Hematopoietic multipotent progenitor cell (in vitro differentiated cells): ENCODE results near the gene N4BP2L2. TPM values are rescaled to one million over a fixed set of nuclear protein-coding genes. Genes with fewer than 3 reads are reported as not detected.

Experiments
- DNase-seq, 3 donors: peaks; one replicate each; pipeline ENCODE4 v3.0.0-alpha.2; 2011 to 2015; ENCODE audit warnings: low read depth in 2 of 3, low spot score in 2 of 3
- total RNA-seq: library from RNA; depleted of rRNA; stranded (reverse); fragments of >200 nt; gene quantifications from one replicate; pipeline ENCODE4 v1.2.3, GENCODE V29; 2012

Gene N4BP2L2
- total RNA-seq, 1 donor, result 57.6 TPM

DNA sequence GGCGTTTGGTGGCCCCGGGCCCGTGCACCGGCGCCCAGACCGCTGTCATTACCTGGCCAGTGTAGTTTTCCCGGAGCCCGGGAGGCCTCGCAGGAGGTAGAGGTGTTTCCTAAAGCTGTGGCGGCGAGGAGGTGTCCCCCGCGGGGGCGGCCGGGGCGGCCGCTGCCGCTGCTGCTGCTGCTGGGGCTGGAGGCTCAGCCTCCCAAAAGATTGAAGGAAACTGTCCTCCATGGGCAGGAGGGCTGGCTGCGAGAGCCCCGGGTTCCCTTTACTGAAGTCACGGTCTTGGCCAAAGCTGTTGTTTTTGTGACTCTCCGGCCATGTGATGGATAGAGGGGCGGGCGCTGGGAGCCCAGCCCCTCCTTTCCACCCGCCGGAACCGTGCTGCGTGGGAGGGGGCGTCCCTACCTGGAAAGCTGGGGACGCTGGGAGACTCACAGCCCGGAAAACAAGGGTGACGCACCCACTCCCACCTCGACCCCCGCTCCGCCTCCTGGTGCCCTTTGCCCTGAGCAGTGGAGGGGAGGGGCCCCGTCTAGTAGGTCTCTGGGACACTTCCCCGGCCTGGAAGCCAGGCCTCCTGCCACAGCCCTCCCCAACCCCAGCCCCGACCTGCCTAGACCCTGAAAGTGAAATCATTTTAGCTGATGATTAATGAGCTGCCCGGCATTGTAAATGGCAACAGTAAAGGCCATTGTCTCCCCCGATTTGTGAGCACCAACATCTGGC lies 110.6 kb downstream of the N4BP2L2 start, which contains the start of gene N4BP2L1:
N4BP2L1 (minus strand) TSS at position 279 of the 729 bp plus-strand sequence; CDS start at position 231, 48 bp downstream.
- DNase-seq, result peak; percentile 59 to 97 (median 91)

DNA sequence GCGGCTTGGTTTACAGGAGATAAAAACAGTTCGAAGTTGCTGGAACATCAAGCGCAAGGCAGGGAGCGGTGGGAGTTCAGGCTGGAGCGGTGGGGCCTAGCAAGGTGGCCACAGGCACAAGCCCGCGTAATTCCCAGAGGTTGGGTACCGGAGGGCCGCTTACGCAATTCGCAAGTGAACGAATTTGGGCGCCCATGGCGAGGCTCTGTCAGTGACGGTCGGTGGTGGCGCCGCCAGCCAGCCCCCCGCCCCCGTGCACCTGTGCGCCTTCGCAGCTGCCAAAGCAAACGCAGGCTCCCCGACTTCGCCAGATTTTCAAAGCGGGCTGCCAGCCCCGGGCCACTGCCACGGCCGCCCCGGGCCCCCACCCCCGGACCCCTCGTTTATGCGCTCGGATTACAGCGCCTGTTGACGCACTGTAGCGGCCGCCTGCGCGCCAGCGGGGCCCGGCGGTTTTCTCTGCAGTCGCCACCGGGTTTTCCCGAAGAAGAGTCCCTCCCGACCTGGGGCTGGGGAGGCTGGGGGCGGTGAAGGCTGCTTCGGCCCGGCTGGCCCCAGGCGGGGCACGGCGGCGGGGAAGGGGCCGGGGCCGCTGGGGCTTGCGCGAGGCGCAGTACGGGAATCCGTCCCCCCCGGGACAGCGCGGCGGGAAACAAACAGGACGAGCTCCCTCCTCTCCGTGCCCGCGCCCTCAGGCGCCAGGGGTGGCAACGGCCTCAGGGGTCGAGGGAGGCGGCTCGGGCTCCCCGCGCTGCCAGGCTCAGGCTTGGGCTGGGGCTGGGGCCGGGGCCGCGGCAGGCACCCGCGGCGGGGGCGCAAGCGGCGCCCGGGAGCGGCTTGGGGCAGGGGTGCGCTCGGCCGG lies 111.4 kb downstream of the N4BP2L2 start:
- peak; percentile 35 to 56 (median 37) for DNase-seq

DNA sequence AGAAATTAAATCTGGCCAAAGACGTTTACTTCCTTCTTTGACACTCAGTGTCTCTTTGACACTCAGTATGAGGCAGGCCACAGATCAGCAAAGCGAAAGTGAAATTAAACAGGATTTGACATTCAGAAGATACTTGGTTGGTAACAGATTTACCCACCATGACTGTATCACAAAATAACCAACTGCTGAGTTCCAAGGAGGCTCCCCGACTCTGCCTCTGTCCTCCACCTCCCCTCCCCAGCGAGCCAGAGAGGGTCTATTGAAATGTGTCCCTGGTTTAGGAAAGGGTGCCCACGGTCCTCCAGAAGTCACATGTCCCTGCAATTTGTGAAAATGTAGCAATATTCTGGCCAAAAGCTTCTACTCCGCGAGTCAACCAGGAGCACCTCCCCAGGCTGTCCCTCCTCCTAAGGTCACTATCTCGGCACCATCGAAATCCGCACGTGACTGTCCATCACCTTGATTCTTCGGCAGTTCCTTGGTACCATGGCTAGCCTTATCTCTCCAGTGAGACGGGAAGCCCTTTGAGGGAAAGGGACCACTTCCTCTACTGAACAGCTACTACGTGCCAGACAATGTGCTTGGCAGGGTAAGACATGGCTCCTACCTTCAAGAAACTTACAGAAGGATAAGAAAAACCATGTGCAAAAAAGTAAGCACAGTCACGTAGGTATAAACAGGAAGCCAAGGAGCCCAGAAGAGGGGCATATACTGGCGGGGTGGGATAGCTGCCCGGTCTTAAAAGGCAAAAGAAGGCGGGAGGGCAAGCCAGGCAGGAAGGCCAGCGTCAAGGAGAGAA lies 112.2 kb downstream of the N4BP2L2 start:
- DNase-seq, result peak; percentile 21 to 83 (median 74)

DNA sequence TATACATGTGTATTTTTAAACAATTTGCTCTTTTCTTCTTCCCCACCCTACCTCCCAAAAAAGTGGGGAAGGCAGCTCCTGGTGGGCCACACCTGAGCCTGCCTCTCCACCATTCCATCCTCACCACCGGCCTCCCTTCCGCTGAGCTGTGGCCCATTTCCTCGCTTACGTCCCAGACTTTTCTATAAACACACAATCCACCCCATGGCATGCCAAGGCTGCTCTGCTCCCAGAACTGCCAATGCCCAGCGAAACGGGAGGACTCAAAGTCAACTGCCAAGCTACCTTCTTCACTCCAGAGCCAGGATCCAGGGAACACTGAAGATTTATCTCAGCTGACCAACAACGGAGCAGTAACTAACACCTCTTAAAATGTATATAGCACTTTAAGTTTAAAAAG lies 113.4 kb downstream of the N4BP2L2 start:
- DNase-seq, result no peak

DNA sequence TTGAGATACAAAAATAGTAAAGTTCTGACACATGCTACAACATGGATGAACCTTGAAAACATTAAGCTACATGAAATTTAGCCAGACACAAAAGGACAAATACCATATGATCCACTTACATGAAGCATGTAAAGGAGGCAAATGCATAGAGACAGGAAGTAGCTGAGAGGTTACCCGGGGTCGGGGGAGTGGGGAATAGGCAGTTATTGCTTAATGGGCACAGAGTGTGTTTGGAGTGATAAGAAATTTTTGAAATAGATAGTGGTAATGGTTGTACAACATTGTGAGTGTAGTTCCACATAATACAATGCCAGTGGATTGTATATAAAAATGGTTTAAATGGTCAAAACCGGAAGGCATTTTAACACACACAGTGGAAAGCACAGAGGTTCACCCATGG lies 115.0 kb downstream of the N4BP2L2 start:
- peak in 2 of 3 donors; percentile 22 to 54 for DNase-seq

DNA sequence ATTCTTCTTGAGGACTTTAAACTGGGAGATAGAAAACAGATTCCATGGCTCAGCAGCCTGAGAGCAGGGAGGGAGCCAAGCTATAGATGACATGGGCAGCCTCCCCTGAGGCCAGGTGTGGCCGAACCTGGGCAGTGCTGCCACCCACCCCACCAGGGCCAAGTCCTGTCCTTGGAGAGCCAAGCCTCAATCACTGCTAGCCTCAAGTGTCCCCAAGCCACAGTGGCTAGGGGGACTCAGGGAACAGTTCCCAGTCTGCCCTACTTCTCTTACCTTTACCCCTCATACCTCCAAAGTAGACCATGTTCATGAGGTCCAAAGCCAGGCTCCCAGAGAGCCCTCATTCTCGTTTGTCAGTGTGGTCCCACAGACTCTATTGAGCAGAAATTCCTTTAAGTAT lies 118.7 kb downstream of the N4BP2L2 start:
- DNase-seq, result no peak

DNA sequence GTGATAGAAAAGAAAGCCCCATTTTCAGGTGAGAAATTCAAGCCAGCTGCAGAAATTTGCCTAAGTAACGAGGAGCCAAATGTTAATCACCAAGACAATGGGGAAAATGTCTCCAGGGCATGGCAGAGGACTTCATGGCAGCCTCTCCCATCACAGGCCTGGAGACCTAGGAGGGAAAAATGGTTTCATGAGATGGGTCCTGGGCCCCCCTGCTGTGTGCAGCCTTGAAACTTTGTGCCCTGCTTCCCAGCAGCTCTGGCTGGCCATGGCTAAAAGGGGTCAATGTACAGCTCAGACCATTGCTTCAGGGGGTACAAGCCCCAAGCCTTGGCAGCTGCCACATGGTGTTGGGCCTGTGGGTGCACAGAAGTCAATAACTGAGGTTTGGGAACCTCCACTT lies 120.6 kb downstream of the N4BP2L2 start:
- no peak for DNase-seq

DNA sequence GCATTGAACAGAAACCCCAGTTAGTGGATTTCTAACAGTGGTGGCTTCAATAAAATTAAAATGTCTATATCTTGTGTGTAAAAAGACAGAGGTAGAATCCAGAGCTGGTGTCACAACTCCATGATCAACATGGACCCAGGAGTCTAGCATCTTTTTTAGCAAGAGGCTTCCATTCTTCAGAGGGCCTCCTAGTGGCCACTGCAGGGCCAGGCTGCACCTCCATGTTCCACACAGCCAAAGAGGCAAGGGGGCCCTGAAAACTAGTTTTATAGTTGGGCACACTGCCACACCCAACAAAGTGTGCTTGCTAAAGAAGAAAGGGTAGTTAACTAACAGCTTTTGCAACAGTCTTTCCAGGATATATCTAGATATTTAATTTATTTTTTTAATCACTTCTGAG lies 123.6 kb downstream of the N4BP2L2 start:
- DNase-seq, result peak in 2 of 3 donors; percentile 25 to 39

DNA sequence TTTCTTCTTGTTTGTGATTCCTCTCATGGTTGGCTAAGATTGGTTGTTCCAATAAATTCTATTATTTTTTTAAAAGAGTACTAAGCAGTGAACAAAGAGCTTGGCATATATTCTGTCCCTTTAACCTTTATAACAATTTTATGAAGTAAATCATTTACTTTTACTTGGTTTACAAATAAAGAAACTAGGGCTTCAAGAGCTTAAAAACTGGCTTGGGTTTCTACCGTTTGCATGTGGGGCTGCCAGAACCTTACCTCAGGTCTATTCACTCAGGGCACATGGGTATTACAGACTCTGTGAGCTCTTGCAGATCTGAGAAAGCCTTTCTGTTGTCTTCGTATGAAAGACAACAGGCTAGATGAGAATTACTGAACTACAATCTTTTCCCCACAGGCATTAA lies 124.0 kb downstream of the N4BP2L2 start:
- DNase-seq, result no peak

DNA sequence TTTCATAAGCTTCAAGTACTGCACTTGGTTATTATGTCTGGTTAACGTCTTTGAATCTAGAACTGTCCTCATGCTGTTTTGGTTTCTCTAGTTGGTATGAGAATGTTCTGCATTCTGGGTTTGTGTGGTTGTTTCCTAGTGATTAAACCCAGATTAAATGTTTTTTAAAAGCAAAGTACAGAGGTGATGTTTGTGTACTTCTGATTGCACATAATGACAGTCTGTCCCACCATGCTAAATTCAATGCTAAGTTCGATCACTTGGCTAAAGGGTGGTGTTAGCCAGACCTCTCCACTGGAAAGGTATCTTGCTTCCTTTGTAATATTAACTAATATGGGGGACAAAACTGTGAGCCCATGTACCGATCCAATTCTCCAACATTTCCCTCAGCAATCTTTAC lies 125.3 kb downstream of the N4BP2L2 start:
- DNase-seq, result no peak

DNA sequence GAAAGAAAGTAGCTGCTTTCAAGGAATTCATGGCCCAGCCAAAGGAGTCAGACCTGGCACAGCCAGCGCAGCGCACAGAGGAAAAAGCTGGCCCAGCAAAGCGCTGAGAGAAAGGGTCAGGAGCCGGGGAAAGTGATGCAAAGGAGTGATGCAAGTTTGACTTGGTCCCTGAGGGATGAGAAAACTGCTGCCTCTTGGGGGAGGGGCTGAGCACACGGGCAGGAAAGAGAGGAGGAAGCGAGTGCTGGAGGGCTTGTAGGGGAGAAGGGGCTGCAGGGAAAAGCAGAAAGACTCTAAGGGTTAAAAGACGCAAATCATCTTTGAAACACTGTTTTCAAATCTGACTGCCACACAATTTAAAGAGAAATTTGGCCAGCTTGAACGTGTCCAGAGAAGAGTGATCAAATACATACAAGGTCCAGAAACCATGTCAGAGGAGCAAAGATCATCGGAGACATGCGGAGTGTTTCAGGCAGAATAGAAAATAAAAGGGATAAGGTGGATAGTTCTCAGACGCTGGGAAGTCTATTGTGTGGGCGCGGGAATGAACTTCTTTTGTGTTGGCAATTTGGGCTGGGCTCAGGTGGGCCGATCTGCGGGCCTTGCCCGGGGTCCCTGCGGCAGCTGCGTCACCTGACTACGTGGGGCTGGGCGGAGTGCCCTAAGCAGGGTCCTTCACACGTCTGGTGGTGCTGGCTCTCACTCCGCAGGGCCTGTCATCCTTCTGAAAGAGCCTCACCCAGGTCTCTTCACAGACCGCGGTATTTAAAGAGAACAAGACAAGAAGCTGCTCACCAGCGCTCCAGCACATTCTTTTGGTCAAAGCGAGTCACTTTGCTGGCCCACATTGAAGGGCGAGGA lies 128.8 kb downstream of the N4BP2L2 start:
- peak in 1 of 3 donors; percentile 12 for DNase-seq

DNA sequence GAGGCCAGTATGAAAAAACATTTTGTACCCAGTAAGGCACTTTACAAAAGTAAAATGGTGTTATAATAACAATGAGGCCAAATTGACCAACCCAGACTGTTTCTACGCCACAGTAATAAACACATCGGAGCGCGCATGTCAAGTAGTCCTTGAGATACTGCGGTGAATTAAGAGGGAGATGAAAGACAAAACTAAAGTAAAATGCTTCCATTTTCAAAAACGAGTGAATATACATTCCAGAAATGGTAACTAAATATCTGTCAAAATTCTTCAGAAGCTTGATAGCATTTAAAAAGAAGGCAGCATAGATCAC lies 129.6 kb downstream of the N4BP2L2 start:
- no peak for DNase-seq

DNA sequence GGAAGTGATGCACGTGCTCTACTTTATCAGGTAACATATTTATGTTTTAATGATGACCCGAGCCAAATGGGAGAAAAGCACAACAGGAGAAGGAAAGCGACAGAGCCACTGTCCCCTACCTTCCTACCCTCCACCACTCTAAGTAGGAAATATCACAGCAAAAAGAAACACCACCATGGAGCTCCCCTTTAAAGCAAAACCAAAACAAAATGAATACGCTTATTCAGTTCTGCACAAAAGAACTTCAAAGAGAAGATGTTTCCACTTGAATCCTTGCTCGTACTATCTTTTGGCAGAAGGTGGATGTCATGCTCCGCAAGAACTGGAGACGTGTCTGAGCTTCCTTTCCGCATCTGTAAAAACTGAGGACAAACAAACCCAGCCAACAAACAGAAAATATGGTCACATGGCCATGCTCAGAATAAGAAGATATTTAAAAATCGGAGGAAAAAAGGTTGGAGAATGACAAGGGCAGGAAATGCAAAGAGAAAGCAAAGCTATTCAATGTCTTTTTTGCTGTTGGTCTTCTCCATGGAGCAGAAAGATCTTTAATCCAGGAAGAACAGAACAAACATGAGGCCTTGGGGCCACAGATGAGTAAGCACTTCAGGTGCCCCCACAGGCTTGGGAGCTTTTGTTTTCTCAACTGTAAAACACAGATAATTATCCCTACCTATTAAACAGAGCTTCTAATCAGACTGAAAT lies 130.1 kb downstream of the N4BP2L2 start:
- no peak for DNase-seq

DNA sequence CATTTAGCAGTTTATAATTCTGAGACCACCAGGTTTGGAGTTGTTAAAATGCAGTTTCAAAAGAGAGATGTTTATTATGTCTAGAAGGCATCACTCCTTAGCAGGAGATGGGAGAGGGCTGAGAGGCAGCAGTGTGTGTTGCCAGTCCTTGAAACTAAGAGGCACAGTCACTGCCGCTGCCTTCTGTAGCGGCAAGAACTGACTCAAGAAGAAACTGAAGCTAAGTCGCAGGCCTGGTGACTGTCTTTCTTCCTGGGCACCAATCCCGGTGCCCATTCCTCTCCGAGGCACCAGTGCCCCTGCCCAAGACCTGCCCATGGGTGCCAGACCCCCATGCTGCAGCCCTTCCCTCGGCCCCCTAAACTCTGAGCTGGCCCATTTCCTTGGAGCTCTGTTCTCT lies 130.7 kb downstream of the N4BP2L2 start:
- no peak for DNase-seq

DNA sequence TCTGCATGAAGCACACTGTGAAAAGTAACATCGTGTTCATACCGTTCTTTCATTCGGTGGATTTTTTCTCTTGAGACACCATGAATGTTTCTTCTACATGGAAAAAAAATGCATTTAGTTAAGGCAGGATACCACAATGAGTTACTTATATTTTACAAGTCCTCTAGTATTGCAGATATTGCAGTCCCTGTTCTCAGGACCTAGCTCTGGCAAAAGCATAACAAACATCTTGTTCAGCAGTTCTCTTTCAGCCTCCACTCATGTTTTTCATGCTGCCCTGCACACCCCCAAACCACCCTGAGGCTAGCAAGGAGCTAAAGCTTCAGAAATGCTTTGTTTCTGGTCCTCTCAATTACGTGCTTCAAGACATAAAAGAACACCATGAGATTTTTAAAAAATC lies 135.5 kb downstream of the N4BP2L2 start:
- DNase-seq, result no peak

DNA sequence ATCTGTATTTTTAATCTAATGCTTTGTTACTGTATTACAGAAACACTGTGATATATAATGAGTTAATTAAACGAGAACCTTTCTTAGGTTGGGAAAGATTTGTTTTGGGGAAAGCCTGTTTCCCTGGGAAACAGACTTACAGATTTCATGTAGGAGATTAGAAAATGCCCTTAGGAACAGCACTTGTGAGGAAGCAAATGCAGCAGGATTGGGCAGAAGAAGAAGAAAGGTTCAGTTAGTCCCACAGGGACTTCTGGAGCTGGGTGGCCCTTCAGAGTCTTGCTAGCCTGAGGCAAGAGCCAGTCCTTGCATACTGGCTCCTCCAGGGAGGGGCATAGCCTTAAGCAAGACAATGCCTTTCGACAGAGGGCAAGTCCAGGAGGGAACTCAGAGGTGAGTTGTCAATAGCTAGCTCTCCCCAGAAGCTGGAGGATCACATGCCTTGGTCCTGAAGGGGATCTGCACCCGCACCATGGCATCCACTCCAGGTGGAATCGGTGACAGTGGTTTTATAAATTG lies 147.4 kb downstream of the N4BP2L2 start:
- DNase-seq, result no peak

DNA sequence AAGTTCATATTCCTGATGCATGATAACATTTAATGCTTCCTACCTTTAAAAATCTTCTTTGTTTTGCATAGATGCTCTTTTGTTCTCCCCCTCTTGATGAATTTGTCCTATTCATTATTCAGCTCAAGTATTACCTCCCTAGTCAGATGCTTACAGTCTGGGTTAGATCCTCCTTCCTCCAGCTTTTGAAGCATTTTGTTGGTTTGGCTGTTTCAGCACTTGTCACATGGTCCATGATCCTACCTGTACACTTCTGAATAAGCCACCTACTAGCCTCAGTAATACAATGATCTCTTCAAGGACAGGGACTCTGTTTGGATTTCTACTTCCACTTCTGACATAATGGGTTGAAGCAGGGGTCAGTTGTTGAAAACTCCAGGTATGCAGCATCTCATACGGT lies 148.1 kb downstream of the N4BP2L2 start:
- no peak for DNase-seq

DNA sequence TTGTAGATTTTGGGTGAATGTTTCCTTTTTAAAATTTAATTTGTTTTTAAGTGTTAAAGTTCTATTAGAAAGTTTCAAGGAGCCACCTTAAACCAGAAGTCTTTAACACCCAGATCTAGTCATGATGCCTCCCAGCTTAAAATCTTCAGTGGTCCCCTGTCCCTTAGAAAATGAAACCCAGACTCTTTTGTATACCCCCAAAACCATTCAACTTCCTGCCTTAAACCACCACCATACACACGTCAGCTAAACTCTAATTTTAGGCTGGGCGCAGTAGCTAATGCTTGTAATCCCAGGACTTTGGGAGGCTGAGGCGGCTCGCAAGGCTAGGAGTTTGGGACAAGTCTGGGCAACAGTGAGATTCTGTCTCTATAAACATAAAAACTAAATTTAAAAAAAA lies 148.5 kb downstream of the N4BP2L2 start:
- peak in 2 of 3 donors; percentile 9 to 35 for DNase-seq

DNA sequence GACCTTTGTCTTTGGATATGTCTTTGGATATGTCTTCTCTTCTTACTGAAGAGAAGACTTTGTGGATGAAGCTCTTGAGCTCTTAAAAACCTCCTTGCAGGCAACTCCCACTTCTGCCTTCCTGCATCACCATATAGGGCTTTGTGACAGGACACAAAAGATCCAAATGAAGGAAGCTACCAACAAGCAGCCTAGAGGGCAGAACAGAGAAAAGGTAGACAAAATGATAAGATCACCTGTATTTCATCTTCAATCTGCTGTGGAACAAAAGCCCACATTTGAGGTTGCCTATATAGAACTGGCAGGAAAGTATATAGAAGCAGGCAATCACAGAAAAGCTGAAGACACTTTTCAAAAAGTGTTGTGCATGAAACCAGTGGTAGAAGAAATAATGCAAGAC lies 153.2 kb downstream of the N4BP2L2 start:
- no peak for DNase-seq
